ENCODE measurements around the gene FBXW9. TPM values are rescaled to one million over a fixed set of nuclear protein-coding genes. Genes with fewer than 3 reads are reported as not detected.

FBXW9 gene
- total and polyA plus RNA-seq, 2 of the 4 experiments (the other 2 are of a cell fraction), result 9.5 to 14.2 TPM

- BruUV-seq (replicated peaks), result no TSS peak
- no peak for TF ChIP-seq NFE2L2 (IDR thresholded peaks at IDR 0.05; ENCODE audit: low read depth, low read length)
- TF ChIP-seq CHD1 (IDR thresholded peaks at IDR 0.05; ENCODE audit: low read depth, low read length), result no peak
- TF ChIP-seq, protein P1, sequence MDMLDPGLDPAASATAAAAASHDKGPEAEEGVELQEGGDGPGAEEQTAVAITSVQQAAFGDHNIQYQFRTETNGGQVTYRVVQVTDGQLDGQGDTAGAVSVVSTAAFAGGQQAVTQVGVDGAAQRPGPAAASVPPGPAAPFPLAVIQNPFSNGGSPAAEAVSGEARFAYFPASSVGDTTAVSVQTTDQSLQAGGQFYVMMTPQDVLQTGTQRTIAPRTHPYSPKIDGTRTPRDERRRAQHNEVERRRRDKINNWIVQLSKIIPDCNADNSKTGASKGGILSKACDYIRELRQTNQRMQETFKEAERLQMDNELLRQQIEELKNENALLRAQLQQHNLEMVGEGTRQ (IDR thresholded peaks at IDR 0.05; ENCODE audit: low read depth, low read length), result no peak
- 0% methylated on average over 18 of the region's 24 CpGs; no CpG with 5 or more reads in 1 of the 2 experiments for WGBS, 2 experiments (ENCODE audit: extremely low coverage in 2 of 2, insufficient read length in 1 of 2)
These were observed 27.5 kb downstream of the FBXW9 start for GRCh38 chr19:12668932-12669269.

More at GRCh38 chr19:12668932-12669269, 27.5 kb downstream of the FBXW9 start:
- Histone ChIP-seq H2AK9ac (replicated peaks; ENCODE audit: low read depth, low read length, poor library complexity) (peak overlapping the region; percentile 98), H3K9ac (ENCODE audit: low read depth, low read length) (peak overlapping the region; percentile 81), H3K4me2 (ENCODE audit: low read depth, low read length) (peak overlapping the region; percentile 97), H3K23ac (ENCODE audit: low read depth, low read length) (peak overlapping the region; percentile 22; the same call in 1 of the 2 replicates), H3K36me3 (ENCODE audit: control insufficient read depth, insufficient read depth, low read length) (peaks cover 12% of the 10 kb centered on the region), H2AFZ (replicated peaks; ENCODE audit: low read length, poor library complexity) (peak overlapping the region; percentile 95), H3K14ac (replicated peaks; ENCODE audit: low read depth, low read length) (peak overlapping the region; percentile 65), H3K4me3 (ENCODE audit: insufficient read depth, low read depth, low read length) (peak overlapping the region; percentile 58), H2BK5ac (ENCODE audit: low read depth, low read length, poor library complexity, severe bottlenecking) (peak overlapping the region; percentile 54), H3K56ac (ENCODE audit: extremely low read depth, insufficient read depth, low read length) (peak overlapping the region; percentile 97), H4K20me1 (ENCODE audit: insufficient read depth, low read length) (no peaks in the 10 kb centered on the region), H3K27ac (ENCODE audit: insufficient read depth, low read length) (peak overlapping the region; percentile 79), H3K18ac (ENCODE audit: low read depth, low read length) (0 out of 2 replicates have a peak overlapping the region, but pooled peaks have one; percentile 2), H4K5ac (ENCODE audit: low read depth, low read length) (peak overlapping the region; percentile 29), H3K4ac (ENCODE audit: low read depth, low read length) (peak overlapping the region; percentile 84), H2BK20ac (ENCODE audit: low read depth, low read length) (no peak overlapping the region), H4K91ac (ENCODE audit: insufficient read depth, low read depth, low read length) (peak overlapping the region; percentile 67), H3K4me1 (ENCODE audit: control insufficient read depth, insufficient read depth, low read length) (peaks cover 15% of the 10 kb centered on the region), H3K27me3 (ENCODE audit: control insufficient read depth, insufficient read depth, low read length) (no peaks in the 10 kb centered on the region), H2AK5ac (ENCODE audit: low read depth, low read length) (peak overlapping the region; percentile 84), H3K9me1 (ENCODE audit: insufficient read depth, low read length) (0 out of 2 replicates have a peak, but pooled peaks cover 13% of the 10 kb centered on the region), H2BK15ac (ENCODE audit: low read depth, low read length) (no peak overlapping the region), H2BK120ac (ENCODE audit: low read depth, low read length) (no peak overlapping the region), H3K9me3 (ENCODE audit: control insufficient read depth, insufficient read depth, low read length) (no peaks in the 10 kb centered on the region), H3K79me1 (ENCODE audit: low read depth in 1 of 2, low read length in 2 of 2) (peaks cover 38 to 71% of the 10 kb centered on the region in 2 experiments), H4K8ac (ENCODE audit: low read depth in 2 of 2, low read length in 2 of 2) (peak overlapping the region; percentile 72 to 91)
- ChIA-PET POLR2A (ENCODE audit: unreplicated experiment) (no interaction called here), CTCF (no interaction called here)
- ATAC-seq (ENCODE audit: low read depth), result peak; percentile 40
- in situ Hi-C loops (cut with MboI; ENCODE audit: low sequenced_read_pairs) (no loop called here), dilution Hi-C loops (cut with HindIII; ENCODE audit: low sequenced_read_pairs, unreplicated experiment) (no loop called here), intact Hi-C loops (cut with micrococcal nuclease) (loop anchor here (1.0 kb wide), 1 partner anchor 59 kb away; the partner anchor contains the start of genes ZNF490 and ZNF791)
- peak; percentile 65 for DNase-seq

All from IMR-90 (cell line).